Activated B cell treated with CpG ODN at 0.5 μM for 24 hours (primary cell): ENCODE data around the gene E4F1. TPM values are rescaled to one million over a fixed set of nuclear protein-coding genes. Genes with fewer than 3 reads are reported as not detected.

Experiments used
- ATAC-seq: fragments of 200-7000 bp; cut with Tn5 transposase; one replicate; pipeline ENCODE4 v1.10.0; 2021; ENCODE audit warnings: low read depth, mild to moderate bottlenecking, moderate library complexity
- CTCF ChIA-PET: fragments of 350-600 bp; sonication (Branson Sonifier 250); formaldehyde crosslinking; loops from one replicate; lab custom pipeline; 2021; ENCODE audit warnings: antibody characterized with exemption; lab: Charles Lee
- POLR2A ChIA-PET: fragments of 350-600 bp; sonication (Branson Sonifier 250); formaldehyde crosslinking; loops from one replicate; lab custom pipeline; 2021; ENCODE audit warnings: antibody characterized with exemption; lab: Charles Lee
- DNase-seq: peaks from one replicate; pipeline ENCODE4 v3.0.0; 2022
- H3K27ac Mint-ChIP-seq: one replicate; pipeline ENCODE4 v1.8.0; 2020; ENCODE audit warnings: mixed read lengths
- H3K27me3 Mint-ChIP-seq: one replicate; pipeline ENCODE4 v1.8.0; 2021; ENCODE audit warnings: mixed read lengths
- H3K36me3 Mint-ChIP-seq: one replicate; pipeline ENCODE4 v1.8.0; 2021; ENCODE audit warnings: low read depth, mixed read lengths
- H3K4me1 Mint-ChIP-seq: one replicate; pipeline ENCODE4 v1.8.0; 2021; ENCODE audit warnings: mixed read lengths
- H3K4me3 Mint-ChIP-seq: one replicate; pipeline ENCODE4 v1.8.0; 2020; ENCODE audit warnings: mild to moderate bottlenecking, mixed read lengths
- H3K9me3 Mint-ChIP-seq: one replicate; pipeline ENCODE4 v1.8.0; 2020; ENCODE audit warnings: mixed read lengths
- CTCF ChIP-seq: fragments of 200-600 bp; IDR thresholded peaks from one replicate; pipeline ENCODE4 v1.8.0; 2022; ENCODE audit warnings: antibody characterized with exemption, mild to moderate bottlenecking
- intact Hi-C: fragments of 100-400 bp; cut with micrococcal nuclease; formaldehyde crosslinking; loops from one replicate; pipeline ENCODE4 v1.15.1; 2024
- total RNA-seq: library from RNA; stranded (reverse); gene quantifications from 2 replicates; pipeline ENCODE4 v1.2.3, GENCODE V29; 2022

The E4F1 gene
- total RNA-seq, 1 donor from 2014 or later = 29.9 TPM

- no peak for ATAC-seq
- no peak for TF ChIP-seq CTCF
- CTCF ChIA-PET = interaction anchor here (1.4 kb wide), 1 partner anchor 55 kb away, joined by 3 read pairs; no protein-coding TSS in a partner anchor
These were observed 26.3 kb upstream of the E4F1 start for GRCh38 chr16:2196981-2197511.

GRCh38 chr16:2197765-2198164 is 25.6 kb upstream of the E4F1 start:
- ChIA-PET CTCF (interaction anchor here (1.4 kb wide), 1 partner anchor 54 kb away, joined by 3 read pairs; no protein-coding TSS in a partner anchor), POLR2A (interaction anchor here (5.3 kb wide), 1 partner anchor 43 kb away, joined by 26 read pairs; the partner anchor contains the start of gene TRAF7)
- no peak for DNase-seq
- TF ChIP-seq CTCF = no peak
- intact Hi-C loops = no loop called here
- Mint-ChIP-seq H3K27me3 (peaks cover 18% of the 10 kb centered on the region), H3K36me3 (no peaks in the 10 kb centered on the region), H3K4me1 (peaks cover 8% of the 10 kb centered on the region), H3K9me3 (no peaks in the 10 kb centered on the region), H3K27ac (no peak overlapping the region), H3K4me3 (peak overlapping the region; percentile 44)
- ATAC-seq = no peak

More at GRCh38 chr16:2196981-2197511, 26.3 kb upstream of the E4F1 start:
- intact Hi-C loops = no loop called here
- no peaks in the 10 kb centered on the region for H3K9me3 Mint-ChIP-seq
- POLR2A ChIA-PET = interaction anchor here (5.3 kb wide), 1 partner anchor 42 kb away, joined by 26 read pairs; the partner anchor contains the start of gene TRAF7
- peak overlapping the region; percentile 60 for H3K4me3 Mint-ChIP-seq
- H3K27me3 Mint-ChIP-seq = peaks cover 21% of the 10 kb centered on the region
- DNase-seq = no peak
- peaks cover 8% of the 10 kb centered on the region for H3K4me1 Mint-ChIP-seq
- H3K27ac Mint-ChIP-seq = no peak overlapping the region
- H3K36me3 Mint-ChIP-seq = no peaks in the 10 kb centered on the region

- Mint-ChIP-seq H3K27ac (no peak overlapping the region), H3K9me3 (no peaks in the 10 kb centered on the region), H3K27me3 (peaks cover 18% of the 10 kb centered on the region), H3K4me3 (peak overlapping the region; percentile 44), H3K4me1 (peaks cover 8% of the 10 kb centered on the region), H3K36me3 (no peaks in the 10 kb centered on the region)
- no peak for ATAC-seq
- intact Hi-C loops = no loop called here
- TF ChIP-seq CTCF = no peak
- POLR2A ChIA-PET = interaction anchor here (5.3 kb wide), 1 partner anchor 43 kb away, joined by 26 read pairs; the partner anchor contains the start of gene TRAF7
- DNase-seq = no peak
- CTCF ChIA-PET = no interaction called here
These were observed 25.1 kb upstream of the E4F1 start for GRCh38 chr16:2198283-2198682.

GRCh38 chr16:2199095-2199494 is 24.3 kb upstream of the E4F1 start:
- TF ChIP-seq CTCF = no peak
- Mint-ChIP-seq H3K4me3 (no peak overlapping the region), H3K4me1 (peaks cover 9% of the 10 kb centered on the region), H3K27ac (no peak overlapping the region), H3K9me3 (no peaks in the 10 kb centered on the region), H3K27me3 (peaks cover 17% of the 10 kb centered on the region), H3K36me3 (no peaks in the 10 kb centered on the region)
- CTCF ChIA-PET = no interaction called here
- intact Hi-C loops = no loop called here
- POLR2A ChIA-PET = interaction anchor here (1.4 kb wide), 2 partner anchors 12 to 44 kb away, joined by 3 to 4 read pairs; partner anchors contain the start of gene TRAF7
- DNase-seq = no peak
- no peak for ATAC-seq

GRCh38 chr16:2199621-2200139 is 23.7 kb upstream of the E4F1 start:
- ATAC-seq (no peak), DNase-seq (no peak)
- no peak overlapping the region for H3K27ac Mint-ChIP-seq
- intact Hi-C loops = no loop called here
- CTCF ChIA-PET = no interaction called here
- peaks cover 13% of the 10 kb centered on the region for H3K4me1 Mint-ChIP-seq
- H3K36me3 Mint-ChIP-seq = no peaks in the 10 kb centered on the region
- no peak for TF ChIP-seq CTCF
- no peak overlapping the region for H3K4me3 Mint-ChIP-seq
- POLR2A ChIA-PET = interaction anchor here (1.4 kb wide), 2 partner anchors 12 to 44 kb away, joined by 3 to 4 read pairs; partner anchors contain the start of gene TRAF7
- no peaks in the 10 kb centered on the region for H3K9me3 Mint-ChIP-seq
- peaks cover 16% of the 10 kb centered on the region for H3K27me3 Mint-ChIP-seq
